NT2/D1 (cell line): ENCODE measurements around the gene THTPA.

Experiments used
- DNase-seq: peaks from one replicate; pipeline ENCODE4 v3.0.0-alpha.2; 2011; ENCODE audit warnings: low read depth, low spot score
- H3K27me3 ChIP-seq: 2 replicates; pipeline ENCODE4 v1.6.0; 2011; ENCODE audit warnings: mild to moderate bottlenecking; ENCODE audit not compliant: insufficient read length, insufficient read depth
- H3K36me3 ChIP-seq: 2 replicates; pipeline ENCODE4 v1.6.1; 2011; ENCODE audit warnings: mild to moderate bottlenecking, low read length, mixed read lengths; ENCODE audit not compliant: insufficient read depth, insufficient read length
- H3K4me1 ChIP-seq: 2 replicates; pipeline ENCODE4 v1.5.1; 2011; ENCODE audit not compliant: insufficient read depth, insufficient read length
- H3K4me3 ChIP-seq: 2 replicates; pipeline ENCODE4 v1.5.1; 2011; ENCODE audit warnings: low read depth; ENCODE audit not compliant: insufficient read length
- H3K9ac ChIP-seq: 2 replicates; pipeline ENCODE4 v1.6.0; 2011; ENCODE audit warnings: low read depth; ENCODE audit not compliant: insufficient read length
- H3K9me3 ChIP-seq: 2 replicates; pipeline ENCODE4 v1.5.1; 2011; ENCODE audit warnings: mild to moderate bottlenecking, low read length; ENCODE audit not compliant: insufficient read depth
- SUZ12 ChIP-seq: IDR thresholded peaks from 2 replicates; pipeline ENCODE4 v1.6.1; 2011; ENCODE audit not compliant: insufficient read length, insufficient read depth; ENCODE audit errors: extremely low read depth
- YY1 ChIP-seq: IDR thresholded peaks from 2 replicates; pipeline ENCODE4 v1.6.1; 2011; ENCODE audit not compliant: insufficient read length, insufficient read depth
- ZNF274 ChIP-seq: IDR thresholded peaks from 2 replicates; pipeline ENCODE4 v1.6.1; 2011; ENCODE audit warnings: mild to moderate bottlenecking, low read depth, low read length

THTPA gene

DNA sequence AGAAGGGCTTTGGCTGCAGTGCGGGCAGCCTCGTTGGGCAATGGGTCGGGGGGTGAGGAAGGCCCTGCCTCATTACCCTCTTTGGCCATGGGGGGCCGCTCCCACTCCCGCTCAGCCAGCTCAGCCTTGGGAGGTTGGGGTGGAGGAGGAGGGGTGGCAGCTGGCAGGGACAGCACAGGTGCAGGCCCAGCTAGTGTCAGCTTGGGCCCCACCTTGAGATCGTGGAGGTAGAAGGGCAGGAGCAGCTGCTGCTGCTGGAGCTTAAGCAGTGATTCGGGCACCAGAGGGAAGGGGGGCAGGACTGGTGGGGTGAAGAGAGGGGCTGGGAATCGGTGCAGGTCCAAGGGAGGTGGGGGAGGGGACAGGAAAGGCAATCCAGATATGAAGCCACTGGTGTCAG is 30.5 kb upstream of the THTPA start:
- no peaks in the 10 kb centered on the region for H3K9me3 ChIP-seq
- peaks cover 2% of the 10 kb centered on the region for H3K4me1 ChIP-seq
- H3K4me3 ChIP-seq: no peak overlapping the region
- no peaks in the 10 kb centered on the region for H3K27me3 ChIP-seq
- H3K36me3 ChIP-seq: peaks cover 61% of the 10 kb centered on the region
- TF ChIP-seq SUZ12: no peak
- no peak for TF ChIP-seq ZNF274
- TF ChIP-seq YY1: no peak
- H3K9ac ChIP-seq: no peak overlapping the region
- no peak for DNase-seq

DNA sequence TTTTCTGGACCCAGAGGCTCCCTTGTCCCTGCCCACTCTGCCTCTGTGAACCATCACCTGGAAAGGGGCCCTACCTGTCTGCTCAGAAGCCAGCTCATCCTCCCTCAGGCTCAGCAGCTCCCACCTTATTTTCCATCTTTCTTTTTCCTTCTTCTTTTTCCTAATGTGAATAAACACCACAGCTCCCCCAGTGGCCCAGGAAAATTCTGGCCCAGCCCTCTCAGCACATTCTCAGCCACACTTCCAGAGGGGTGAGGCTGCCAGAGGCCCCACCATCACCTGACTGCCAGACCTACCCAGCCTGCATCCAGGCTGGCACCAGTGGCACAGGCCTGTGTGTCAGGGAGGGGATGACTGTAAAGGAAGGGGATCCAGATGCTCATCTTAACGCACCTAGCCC is 27.5 kb upstream of the THTPA start:
- H3K9ac ChIP-seq: no peak overlapping the region
- no peaks in the 10 kb centered on the region for H3K9me3 ChIP-seq
- no peak for DNase-seq
- H3K36me3 ChIP-seq: peaks cover 70% of the 10 kb centered on the region
- TF ChIP-seq ZNF274 (no peak), SUZ12 (no peak), YY1 (no peak)
- peaks cover 2% of the 10 kb centered on the region for H3K4me1 ChIP-seq
- no peak overlapping the region for H3K4me3 ChIP-seq
- H3K27me3 ChIP-seq: no peaks in the 10 kb centered on the region

DNA sequence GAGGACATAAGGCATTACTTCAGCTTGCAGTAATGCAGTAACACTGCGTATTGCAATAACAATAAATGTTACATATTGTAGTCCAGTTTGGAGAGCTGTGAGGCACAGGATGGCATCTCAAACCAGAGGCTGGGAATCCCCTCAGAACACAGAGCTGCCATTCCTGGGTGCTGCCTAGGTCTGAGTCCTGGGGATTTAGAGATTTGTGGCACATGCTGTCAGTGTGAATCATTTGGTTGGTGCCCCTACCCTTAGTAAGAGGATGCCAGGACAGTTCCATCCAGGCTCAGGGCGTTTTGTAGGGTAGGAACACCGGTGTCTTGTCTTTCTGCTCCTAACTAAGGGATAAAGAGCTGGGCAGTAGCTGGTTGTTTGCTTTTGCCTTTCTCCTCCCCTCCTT is 27.1 kb upstream of the THTPA start:
- H3K4me1 ChIP-seq: peaks cover 2% of the 10 kb centered on the region
- H3K36me3 ChIP-seq: peaks cover 71% of the 10 kb centered on the region
- H3K9ac ChIP-seq: peak overlapping the region; percentile 22
- no peaks in the 10 kb centered on the region for H3K27me3 ChIP-seq
- no peak overlapping the region for H3K4me3 ChIP-seq
- TF ChIP-seq SUZ12: no peak
- TF ChIP-seq ZNF274: no peak
- no peak for TF ChIP-seq YY1
- no peak for DNase-seq
- no peaks in the 10 kb centered on the region for H3K9me3 ChIP-seq

DNA sequence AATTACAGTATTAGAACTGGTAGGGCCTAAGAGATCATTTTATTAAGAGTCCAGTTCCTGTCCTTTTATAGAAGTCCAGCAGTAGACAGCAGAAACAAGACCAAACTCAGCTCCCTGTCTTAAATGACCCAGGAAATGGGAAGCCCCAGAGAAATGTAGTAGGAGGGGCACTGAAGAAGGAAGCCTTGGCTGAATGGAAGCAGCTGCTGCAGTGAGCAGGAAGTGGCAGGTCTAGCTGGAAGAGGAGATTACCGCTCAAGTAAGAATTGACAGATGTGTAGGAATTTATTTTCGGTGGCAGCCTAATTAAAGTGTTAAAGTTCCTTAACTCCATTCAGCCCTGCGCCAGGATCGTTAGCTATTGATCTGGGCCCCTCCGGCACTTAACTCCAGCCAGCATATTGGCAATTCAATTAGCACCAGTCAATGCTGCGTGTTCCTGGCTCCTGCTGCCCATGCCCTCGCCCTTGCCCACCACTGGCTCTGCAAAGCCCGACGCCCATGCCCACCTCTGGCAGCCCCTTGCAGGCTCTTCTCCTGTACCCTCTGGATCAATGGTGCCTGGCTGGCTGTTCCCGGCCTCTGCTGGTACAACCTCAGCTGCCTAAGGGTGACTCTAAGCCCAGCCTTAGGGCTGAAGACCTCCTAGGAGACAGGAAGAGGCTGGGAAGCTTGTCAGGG is 25.6 kb upstream of the THTPA start:
- Histone ChIP-seq H3K27me3 (no peaks in the 10 kb centered on the region), H3K4me3 (no peak overlapping the region), H3K9ac (no peak overlapping the region), H3K9me3 (no peaks in the 10 kb centered on the region), H3K4me1 (peaks cover 2% of the 10 kb centered on the region), H3K36me3 (peaks cover 70% of the 10 kb centered on the region)
- no peak for DNase-seq
- TF ChIP-seq YY1: no peak
- TF ChIP-seq ZNF274: no peak
- no peak for TF ChIP-seq SUZ12

DNA sequence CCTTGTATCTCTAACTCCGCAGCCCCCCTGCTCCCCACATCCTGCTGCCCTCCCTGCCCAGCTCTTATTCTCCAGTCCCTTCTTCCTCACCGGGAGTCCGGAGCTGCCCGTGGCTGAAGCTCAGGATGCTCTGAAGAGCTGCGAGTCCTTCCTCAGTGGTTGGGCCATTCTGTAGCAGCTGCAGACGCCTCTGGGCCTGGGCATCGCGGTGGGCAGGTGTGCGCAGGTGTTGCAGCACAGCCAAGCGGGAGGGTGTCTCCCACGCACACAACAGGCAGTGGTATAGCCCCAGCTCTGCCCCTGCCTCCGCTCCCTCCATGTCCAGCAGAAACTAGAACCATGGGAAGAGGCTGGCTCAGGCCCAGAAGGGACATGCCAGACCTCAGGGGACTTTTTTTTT is 24.7 kb upstream of the THTPA start:
- no peak for DNase-seq
- peaks cover 66% of the 10 kb centered on the region for H3K36me3 ChIP-seq
- H3K9ac ChIP-seq: no peak overlapping the region
- no peak overlapping the region for H3K4me3 ChIP-seq
- peaks cover 2% of the 10 kb centered on the region for H3K4me1 ChIP-seq
- H3K9me3 ChIP-seq: no peaks in the 10 kb centered on the region
- no peak for TF ChIP-seq YY1
- no peak for TF ChIP-seq SUZ12
- no peak for TF ChIP-seq ZNF274
- H3K27me3 ChIP-seq: no peaks in the 10 kb centered on the region

DNA sequence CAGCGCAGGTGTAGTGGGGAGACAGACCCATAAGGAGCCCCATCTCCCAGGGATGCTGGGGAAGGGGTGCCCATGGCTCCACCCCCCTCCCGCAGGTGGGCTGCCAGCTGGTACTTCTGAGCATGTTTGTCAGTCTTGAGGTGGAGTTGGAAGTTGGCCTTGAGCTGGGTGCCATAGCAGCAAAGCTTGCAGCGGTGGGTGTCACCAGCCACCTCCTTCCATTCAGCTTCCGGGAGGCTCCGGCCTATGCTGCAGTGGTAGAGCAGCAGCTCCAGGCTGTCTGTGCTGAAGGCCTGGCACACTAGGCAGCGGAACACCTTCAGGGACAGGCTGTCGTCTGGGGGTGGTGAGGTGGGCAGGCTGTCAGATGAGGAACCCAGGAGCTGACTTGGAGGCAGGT is 23.4 kb upstream of the THTPA start:
- Histone ChIP-seq H3K9ac (no peak overlapping the region), H3K4me3 (no peak overlapping the region), H3K36me3 (peaks cover 53% of the 10 kb centered on the region), H3K9me3 (no peaks in the 10 kb centered on the region), H3K27me3 (no peaks in the 10 kb centered on the region), H3K4me1 (peaks cover 2% of the 10 kb centered on the region)
- TF ChIP-seq YY1 (no peak), SUZ12 (no peak), ZNF274 (no peak)
- no peak for DNase-seq

DNA sequence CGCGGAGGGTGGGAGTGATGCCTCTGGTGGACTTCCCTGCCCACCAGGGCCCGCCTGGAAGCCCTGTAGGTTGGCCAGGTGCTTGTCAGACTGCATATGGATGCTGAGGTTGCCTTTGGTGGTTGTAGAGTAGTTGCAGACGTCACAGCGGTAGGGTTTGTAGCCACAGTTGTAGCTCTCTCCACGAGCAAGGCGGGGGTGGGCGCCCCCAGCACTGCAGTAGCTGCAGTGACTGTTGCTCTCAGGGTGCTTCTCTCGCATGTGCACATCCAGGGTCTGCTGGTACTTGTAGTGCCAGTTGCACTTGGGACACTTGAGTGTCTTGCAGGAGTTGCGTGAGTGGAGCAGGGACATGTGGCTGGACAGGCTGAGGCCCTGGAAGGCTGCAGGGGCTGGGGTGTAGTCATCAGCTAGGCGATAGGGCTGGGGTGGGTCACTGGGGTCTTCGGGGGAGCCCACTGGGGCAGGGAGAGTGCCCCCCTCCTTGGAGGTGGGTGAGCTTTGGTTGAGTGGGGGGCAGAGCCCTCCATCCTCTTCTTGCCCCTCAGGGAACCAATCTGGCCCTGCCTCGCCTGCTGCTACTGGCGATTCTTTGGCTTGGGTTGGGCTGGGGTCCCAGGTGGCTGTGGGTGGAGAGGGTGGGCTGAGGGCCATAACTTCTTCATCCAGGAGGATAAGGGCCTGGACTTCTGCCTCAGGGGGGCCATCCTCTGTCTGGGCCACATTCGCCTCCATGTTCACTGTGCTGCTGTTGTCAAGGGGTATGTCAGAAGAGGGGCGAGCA is 22.2 kb upstream of the THTPA start:
- no peak for DNase-seq
- no peak overlapping the region for H3K4me3 ChIP-seq

More for the DNA sequence above, 22.2 kb upstream of the THTPA start:
- H3K27me3 ChIP-seq: no peaks in the 10 kb centered on the region
- TF ChIP-seq ZNF274 (no peak), YY1 (no peak), SUZ12 (no peak)
- H3K36me3 ChIP-seq: peaks cover 50% of the 10 kb centered on the region
- H3K9me3 ChIP-seq: no peaks in the 10 kb centered on the region
- H3K9ac ChIP-seq: no peak overlapping the region
- no peaks in the 10 kb centered on the region for H3K4me1 ChIP-seq
